Endodermal cell (in vitro differentiated cells): ENCODE measurements around the gene BOLA3. TPM values are rescaled to one million over a fixed set of nuclear protein-coding genes. Genes with fewer than 3 reads are reported as not detected.
"Not testable (repeated sequence)": the region's sequence is repeated elsewhere in the genome, so short reads cannot be mapped to it uniquely, and the experiment has no call there.

Source experiments
- DNase-seq: peaks from one replicate; pipeline ENCODE4 v3.0.0-alpha.2; 2017
- H3K27ac ChIP-seq: 2 replicates; pipeline ENCODE4 v1.5.1; 2013; ENCODE audit warnings: mild to moderate bottlenecking, low read depth, low read length, moderate library complexity
- H3K27me3 ChIP-seq: 2 replicates; pipeline ENCODE4 v1.6.1; 2013; ENCODE audit warnings: mild to moderate bottlenecking, low read length, moderate library complexity; ENCODE audit not compliant: insufficient read depth, control insufficient read depth, poor library complexity, severe bottlenecking
- H3K36me3 ChIP-seq: 2 replicates; pipeline ENCODE4 v1.7.0; 2013; ENCODE audit warnings: mild to moderate bottlenecking, low read length, moderate library complexity; ENCODE audit not compliant: control insufficient read depth, insufficient read depth
- H3K4me1 ChIP-seq: one replicate; pipeline ENCODE4 v1.7.0; 2013; ENCODE audit warnings: low read length; ENCODE audit not compliant: control insufficient read depth, insufficient read depth
- H3K4me3 ChIP-seq: 2 replicates; pipeline ENCODE4 v1.5.1; 2013; ENCODE audit warnings: mild to moderate bottlenecking, low read length, moderate library complexity
- H3K9ac ChIP-seq: 2 replicates; pipeline ENCODE4 v1.6.1; 2013; ENCODE audit warnings: mild to moderate bottlenecking, low read length, moderate library complexity; ENCODE audit not compliant: poor library complexity, severe bottlenecking; ENCODE audit errors: extremely low read depth
- H3K9me3 ChIP-seq: 2 replicates; pipeline ENCODE4 v1.6.1; 2013; ENCODE audit warnings: mild to moderate bottlenecking, low read length, moderate library complexity; ENCODE audit not compliant: control insufficient read depth
- H3K27ac Mint-ChIP-seq: 2 replicates; pipeline ENCODE4 v1.8.0; 2020; ENCODE audit warnings: mixed read lengths
- H3K27me3 Mint-ChIP-seq: 2 replicates; pipeline ENCODE4 v1.8.0; 2021; ENCODE audit warnings: mild to moderate bottlenecking, mixed read lengths; ENCODE audit not compliant: insufficient read depth
- H3K36me3 Mint-ChIP-seq: 2 replicates; pipeline ENCODE4 v1.8.0; 2020; ENCODE audit warnings: low read depth, mixed read lengths
- H3K4me1 Mint-ChIP-seq: 2 replicates; pipeline ENCODE4 v1.8.0; 2020; ENCODE audit warnings: mixed read lengths
- H3K4me3 Mint-ChIP-seq: 2 replicates; pipeline ENCODE4 v1.8.0; 2020; ENCODE audit warnings: mild to moderate bottlenecking, moderate library complexity, mixed read lengths
- H3K9me3 Mint-ChIP-seq: 2 replicates; pipeline ENCODE4 v1.8.0; 2020; ENCODE audit warnings: mild to moderate bottlenecking, mixed read lengths
- CTCF ChIP-seq: fragments of 200-600 bp; sonication (generic); conservative IDR thresholded peaks from 2 replicates; pipeline ENCODE4 v1.5.0; 2021; ENCODE audit warnings: antibody characterized with exemption, mild to moderate bottlenecking
- WGBS, 2 experiments: methylation state at CpG; one replicate each; pipeline versions ENCODE4 v1.1.5 to v1.1.7; 2013; ENCODE audit warnings: missing lambda C conversion rate in 2 of 2, mixed read lengths in 1 of 2; ENCODE audit not compliant: insufficient coverage in 1 of 2, insufficient read length in 1 of 2; 5-methylcytosine and 5-hydroxymethylcytosine counted together
- total RNA-seq, 2 donors: library from RNA; stranded (reverse); fragmentation: NEBNext Ultra II Directional in 1 of 2; extraction: Animal tissue kit (Norgen Biotek cat#: 25700) in 1 of 2; gene quantifications; 2 replicates in 1 of 2; 3 replicates in 1 of 2; pipeline ENCODE4 v1.2.1, GENCODE V29; 2021

Gene BOLA3
- total RNA-seq, 2 donors from 2014 or later, result 42.5 to 43.2 TPM

- H3K36me3 Mint-ChIP-seq, result peaks cover 3% of the 10 kb centered on the region
- 63 to 80% methylated on average over 1 to 3 of the region's 3 CpGs for WGBS, 2 experiments
These were observed 19.5 kb downstream of the BOLA3 start for GRCh38 chr2:74128206-74128605.

GRCh38 chr2:74123955-74124354 lies 23.8 kb downstream of the BOLA3 start:
- H3K36me3 ChIP-seq, H3K4me1 Mint-ChIP-seq, H3K4me1 ChIP-seq, H3K27ac Mint-ChIP-seq, H3K4me3 Mint-ChIP-seq, H3K36me3 Mint-ChIP-seq, H3K9ac ChIP-seq, DNase-seq, H3K27ac ChIP-seq, H3K4me3 ChIP-seq: not testable (repeated sequence)
- 94% methylated on average over 26 of the region's 29 CpGs; no CpG with 5 or more reads in 1 of the 2 experiments for WGBS, 2 experiments
- Histone ChIP-seq H3K9me3 (peaks cover 27% of the 10 kb centered on the region), H3K27me3 (peaks cover 15% of the 10 kb centered on the region)
- Mint-ChIP-seq H3K9me3 (peaks cover 39% of the 10 kb centered on the region), H3K27me3 (peaks cover 51% of the 10 kb centered on the region)

More at GRCh38 chr2:74128206-74128605, 19.5 kb downstream of the BOLA3 start:
- Histone ChIP-seq H3K27me3 (peaks cover 12% of the 10 kb centered on the region), H3K36me3 (no peaks in the 10 kb centered on the region), H3K27ac (no peak overlapping the region), H3K4me3 (no peak overlapping the region), H3K9ac (no peak overlapping the region), H3K4me1 (no peaks in the 10 kb centered on the region), H3K9me3 (peaks cover 1% of the 10 kb centered on the region)
- Mint-ChIP-seq H3K4me1 (no peaks in the 10 kb centered on the region), H3K27me3 (peaks cover 27% of the 10 kb centered on the region), H3K4me3 (no peak overlapping the region), H3K27ac (no peak overlapping the region), H3K9me3 (peaks cover 9% of the 10 kb centered on the region)
- peak; percentile 74 for DNase-seq
- TF ChIP-seq CTCF, result peak; percentile 75

- H3K4me3 ChIP-seq, result peak overlapping the region; percentile 35
- DNase-seq, H3K4me3 Mint-ChIP-seq, H3K36me3 Mint-ChIP-seq, H3K4me1 Mint-ChIP-seq, H3K4me1 ChIP-seq, H3K27ac ChIP-seq, H3K9ac ChIP-seq, H3K36me3 ChIP-seq, H3K27ac Mint-ChIP-seq: not testable (repeated sequence)
- H3K27me3 ChIP-seq, result peaks cover 16% of the 10 kb centered on the region
- H3K9me3 ChIP-seq, result peaks cover 27% of the 10 kb centered on the region
- Mint-ChIP-seq H3K9me3 (peaks cover 40% of the 10 kb centered on the region), H3K27me3 (peaks cover 62% of the 10 kb centered on the region)
- 96 to 100% methylated on average over 1 of the region's 1 CpG for WGBS, 2 experiments
These were observed 25.9 kb downstream of the BOLA3 start for GRCh38 chr2:74121846-74122245.

GRCh38 chr2:74119912-74120825 lies 27.5 kb downstream of the BOLA3 start:
- 13 to 28% methylated on average over 17 to 59 of the region's 59 CpGs for WGBS, 2 experiments
- peaks cover 8% of the 10 kb centered on the region for H3K36me3 Mint-ChIP-seq

More at GRCh38 chr2:74119912-74120825, 27.5 kb downstream of the BOLA3 start:
- Histone ChIP-seq H3K9ac (peak overlapping the region; percentile 54), H3K36me3 (no peaks in the 10 kb centered on the region), H3K9me3 (peaks cover 27% of the 10 kb centered on the region), H3K4me1 (no peaks in the 10 kb centered on the region), H3K27ac (peak overlapping the region; percentile 40), H3K27me3 (peaks cover 29% of the 10 kb centered on the region), H3K4me3 (peak overlapping the region; percentile 84)
- H3K9me3 Mint-ChIP-seq, result peaks cover 40% of the 10 kb centered on the region
- peak overlapping the region; percentile 70 for H3K4me3 Mint-ChIP-seq
- H3K27ac Mint-ChIP-seq, result peak overlapping the region; percentile 83
- DNase-seq, result peak; percentile 95
- peaks cover 66% of the 10 kb centered on the region for H3K27me3 Mint-ChIP-seq
- peak; percentile 70 for TF ChIP-seq CTCF
- no peaks in the 10 kb centered on the region for H3K4me1 Mint-ChIP-seq
